ENCODE measurements around the gene REXO2.

Gene REXO2

GRCh38 chr11:114439229-114440120 is at the start of gene REXO2:
REXO2 (plus strand) TSS chr11:114439467; CDS start chr11:114439529, 62 bp downstream.
- peak; percentile 93 for DNase-seq

DNA sequence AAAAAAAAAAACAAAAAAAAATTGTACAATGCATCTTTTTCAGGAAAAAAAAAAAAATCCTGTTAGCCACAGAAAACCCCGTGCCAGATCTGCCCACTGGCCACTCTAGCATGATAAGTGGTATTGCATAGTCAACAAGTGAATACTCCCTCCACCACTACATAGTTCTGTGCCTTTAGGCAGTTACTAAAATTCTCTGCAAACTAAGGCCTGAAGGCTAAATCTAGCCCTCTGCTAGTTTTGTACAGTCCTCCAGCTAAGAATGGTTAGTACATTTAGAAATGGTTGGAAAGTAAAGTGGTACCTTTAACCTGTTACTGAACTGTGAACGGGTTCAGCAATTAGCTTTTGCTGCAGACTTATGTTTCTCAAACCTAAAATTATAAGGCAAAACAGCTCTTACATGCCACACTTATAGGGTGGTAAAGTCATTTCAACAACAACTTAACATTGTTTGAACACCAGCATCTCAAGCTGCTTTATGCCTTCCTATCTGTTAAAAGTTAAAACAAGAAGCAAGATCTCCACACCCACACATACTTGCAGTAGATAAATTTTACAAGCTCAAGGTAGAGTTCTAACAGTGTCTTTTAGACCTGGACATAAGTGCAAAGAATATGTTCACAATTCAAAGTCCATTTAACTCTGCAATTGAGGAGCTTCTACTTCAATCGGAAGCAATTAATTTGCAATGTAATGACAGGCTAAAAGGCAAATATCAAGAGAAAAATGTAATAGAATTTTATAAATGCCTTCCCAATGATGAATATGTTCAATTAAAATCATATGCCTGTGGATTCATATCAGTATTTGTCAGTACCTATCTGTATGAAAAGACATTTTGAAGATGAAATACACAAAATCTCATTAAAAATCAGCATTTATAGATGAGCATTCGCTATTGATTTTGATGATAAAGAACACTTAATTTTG is 46.3 kb upstream of the REXO2 start:
- no peak for DNase-seq

GRCh38 chr11:114395736-114396135 is 43.5 kb upstream of the REXO2 start:
- DNase-seq = no peak

DNA sequence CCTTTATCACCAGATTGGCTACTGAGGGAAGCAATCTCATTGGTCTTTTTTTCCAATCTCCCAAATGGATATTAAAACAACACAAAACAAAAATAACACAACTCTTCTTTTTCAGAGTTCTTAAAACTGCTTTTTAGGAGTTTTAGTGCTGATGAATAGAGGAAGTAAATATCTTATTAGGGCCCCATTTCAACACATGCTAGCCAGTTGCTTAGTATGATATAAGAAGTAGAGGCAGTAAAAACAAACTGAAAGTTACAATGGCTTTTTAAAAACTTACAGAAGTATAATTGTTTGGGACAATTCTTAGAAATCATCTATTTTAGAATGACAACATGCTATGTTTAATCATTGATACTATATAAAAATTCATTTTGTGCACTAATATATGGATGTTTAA is 42.4 kb upstream of the REXO2 start:
- no peak for DNase-seq

DNA sequence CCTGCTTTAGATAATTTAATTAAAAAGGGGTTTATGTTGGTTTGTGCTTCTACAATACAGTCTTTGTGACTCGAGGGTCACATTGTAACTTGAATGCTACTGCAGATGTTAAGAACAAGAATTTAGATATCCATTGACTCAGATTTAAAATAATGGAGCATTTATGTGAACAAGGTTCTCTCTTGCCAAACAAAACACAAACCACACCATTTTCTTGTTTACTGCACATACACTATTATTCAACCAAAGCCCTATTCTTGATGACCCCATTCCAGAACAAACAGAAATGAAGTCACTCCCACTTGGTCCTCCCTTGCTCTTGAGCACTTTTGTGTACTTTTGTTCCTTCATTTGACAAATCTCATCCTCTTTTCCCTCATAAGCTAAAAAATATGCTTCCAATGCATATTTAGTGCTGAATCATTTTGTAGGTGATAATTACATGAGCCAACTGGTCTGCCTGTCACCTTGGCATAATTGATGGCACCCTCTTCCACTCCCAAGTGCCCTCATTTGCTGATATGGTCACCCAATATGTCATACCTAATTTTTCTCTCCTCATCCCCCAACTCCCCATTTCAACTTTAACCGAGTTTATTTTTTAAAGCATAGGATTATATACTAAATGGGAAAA is 41.8 kb upstream of the REXO2 start:
- no peak for DNase-seq

GRCh38 chr11:114398303-114398920 is 40.9 kb upstream of the REXO2 start:
- no peak for DNase-seq

- no peak for DNase-seq
These were observed 39.6 kb upstream of the REXO2 start for GRCh38 chr11:114399490-114400215.

- DNase-seq = peak; percentile 97
These were observed 38.9 kb upstream of the REXO2 start, which contains the start of the genes C11orf71 and RBM7 for GRCh38 chr11:114400216-114400914. C11orf71 (minus strand) TSS chr11:114400511; CDS start chr11:114400331, 180 bp downstream. RBM7 (plus strand) TSS chr11:114400666; CDS start chr11:114400672, 6 bp downstream.

GRCh38 chr11:114400915-114401223 is 38.4 kb upstream of the REXO2 start:
- no peak for DNase-seq

- no peak for DNase-seq
These were observed 38.0 kb upstream of the REXO2 start for GRCh38 chr11:114401311-114401710.

- DNase-seq = no peak
These were observed 26.3 kb upstream of the REXO2 start for GRCh38 chr11:114412946-114413345.

DNA sequence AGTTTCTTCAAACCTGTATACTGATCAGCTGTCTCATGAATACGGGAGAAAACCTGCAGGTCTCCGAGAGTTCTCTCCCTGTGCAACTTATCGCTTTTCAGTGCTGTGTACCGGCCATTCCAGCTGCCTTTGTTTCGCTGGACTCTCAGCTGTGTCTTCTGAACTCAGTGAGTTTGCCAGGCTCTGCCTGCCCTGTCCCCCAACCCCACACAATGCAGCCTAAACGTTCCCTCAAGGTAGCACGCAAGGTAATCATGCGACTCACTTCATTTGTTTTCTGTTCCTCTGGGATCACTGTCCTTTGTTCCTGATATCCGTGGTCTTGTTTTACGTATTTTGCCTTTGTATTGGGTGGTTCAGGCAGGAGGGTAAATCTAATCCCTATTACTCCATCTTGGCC is 25.3 kb upstream of the REXO2 start:
- no peak for DNase-seq

DNA sequence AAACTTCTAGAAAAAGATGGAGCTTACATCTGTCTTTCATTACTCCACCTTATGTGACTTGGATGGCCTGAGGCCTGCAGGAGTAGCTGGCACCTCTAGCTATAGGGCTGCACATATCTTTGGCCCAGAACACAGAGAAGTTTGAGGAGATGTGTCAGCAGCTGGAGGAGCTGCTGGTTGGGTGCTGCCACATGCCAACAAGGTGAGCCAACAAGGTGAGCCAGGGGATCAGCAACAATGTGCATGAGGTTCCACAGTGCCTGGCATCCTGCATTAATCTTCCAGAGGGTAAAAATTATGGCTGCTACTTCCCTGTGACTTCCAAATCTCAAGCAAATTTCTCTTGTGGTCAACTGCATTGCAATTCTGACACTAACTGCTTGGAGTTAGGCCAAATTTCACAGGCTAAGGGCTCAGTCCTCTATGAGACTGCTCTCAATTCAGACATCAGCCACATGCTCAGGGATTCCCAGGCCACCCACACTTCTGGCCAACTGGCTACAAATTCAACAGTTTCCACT is 22.8 kb upstream of the REXO2 start:
- DNase-seq = no peak

- DNase-seq = no peak
These were observed 13.0 kb upstream of the REXO2 start for GRCh38 chr11:114426280-114426679.

GRCh38 chr11:114430290-114430689 is 9.0 kb upstream of the REXO2 start:
- no peak for DNase-seq

DNA sequence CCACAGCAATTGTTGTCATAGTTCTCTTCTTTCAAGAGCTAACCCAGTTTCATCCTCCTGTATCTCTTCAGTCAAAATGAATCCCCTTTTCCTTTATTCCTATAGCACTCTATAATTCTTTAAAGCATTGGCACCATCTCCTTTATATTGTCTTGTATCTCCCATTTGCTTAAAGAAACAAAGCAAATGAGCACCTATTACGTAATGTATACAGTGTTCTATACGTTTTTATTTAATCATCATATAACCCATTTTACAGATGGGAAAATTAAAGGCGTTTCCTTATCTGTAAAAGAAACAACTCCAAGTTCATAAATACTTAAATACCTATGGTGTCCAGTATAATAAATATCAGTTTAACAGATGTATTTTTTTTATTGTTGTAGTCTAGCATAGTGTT is 6.4 kb upstream of the REXO2 start:
- no peak for DNase-seq

- DNase-seq = no peak
These were observed 5.9 kb upstream of the REXO2 start for GRCh38 chr11:114433376-114433775.

GRCh38 chr11:114438303-114438702 is 964 bp upstream of the REXO2 start:
- DNase-seq = no peak

DNA sequence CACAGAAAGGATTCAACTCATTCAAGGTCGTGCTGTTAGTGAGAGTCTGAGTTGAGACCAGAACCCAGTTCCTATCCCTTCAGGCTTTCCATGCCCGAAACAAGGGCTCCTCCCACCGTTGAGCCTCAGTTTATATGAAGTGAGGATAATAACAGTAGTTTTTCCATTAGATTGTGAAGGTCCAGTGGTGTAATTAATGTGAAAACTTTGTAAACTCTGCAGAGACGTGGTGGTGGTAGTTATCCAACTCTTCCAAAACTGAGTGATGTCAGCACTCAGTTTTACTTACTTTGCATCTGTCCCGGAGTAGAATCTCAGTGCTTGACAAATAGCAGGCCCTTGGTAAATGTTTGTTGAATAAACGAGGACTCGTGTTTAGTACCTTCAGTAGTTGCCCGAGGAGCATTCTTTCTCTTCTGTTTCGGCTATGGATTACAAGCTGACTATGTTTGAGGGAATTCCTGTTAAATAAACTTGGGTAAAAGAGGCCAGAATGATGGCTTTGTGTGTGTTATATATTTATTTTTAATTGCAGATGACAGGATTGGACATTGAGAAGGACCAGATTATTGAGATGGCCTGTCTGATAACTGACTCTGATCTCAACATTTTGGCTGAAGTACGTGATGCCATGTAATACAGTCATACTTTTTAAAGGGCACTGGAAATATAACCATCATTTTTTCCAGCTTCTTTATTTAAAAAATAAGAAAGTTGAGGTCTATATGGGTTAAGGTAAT is 1.0 kb downstream of the REXO2 start:
- DNase-seq = no peak

Data from stimulated activated CD4-positive, alpha-beta T cell treated with anti-CD3 and anti-CD28 coated beads, Interleukin-12 subunit alpha, Interleukin-12 subunit beta, amount 100 ng/mL, for 4 hours (primary cell).